GM13977 (cell line): ENCODE data around the gene C1orf115.

Source experiments
- DNase-seq: peaks from one replicate; pipeline ENCODE4 v3.0.0; 2012; ENCODE audit warnings: low spot score
- in situ Hi-C: fragments of 300-500 bp; cut with MboI; formaldehyde crosslinking; loops from one replicate; pipeline ENCODE4 v1.12.0; 2022; ENCODE audit warnings: low sequenced_read_pairs, low pct_unique_long_range_greater_than_20kb, mixed read lengths, inconsistent platforms; ENCODE audit not compliant: unreplicated experiment
- TF ChIP-seq, protein P1 (sequence below): IDR thresholded peaks from 2 replicates; pipeline ENCODE4 v1.5.1; 2012; ENCODE audit warnings: mild to moderate bottlenecking, control low read depth; ENCODE audit not compliant: insufficient read depth; ENCODE audit errors: extremely low read depth, missing control alignments

Gene C1orf115

DNA sequence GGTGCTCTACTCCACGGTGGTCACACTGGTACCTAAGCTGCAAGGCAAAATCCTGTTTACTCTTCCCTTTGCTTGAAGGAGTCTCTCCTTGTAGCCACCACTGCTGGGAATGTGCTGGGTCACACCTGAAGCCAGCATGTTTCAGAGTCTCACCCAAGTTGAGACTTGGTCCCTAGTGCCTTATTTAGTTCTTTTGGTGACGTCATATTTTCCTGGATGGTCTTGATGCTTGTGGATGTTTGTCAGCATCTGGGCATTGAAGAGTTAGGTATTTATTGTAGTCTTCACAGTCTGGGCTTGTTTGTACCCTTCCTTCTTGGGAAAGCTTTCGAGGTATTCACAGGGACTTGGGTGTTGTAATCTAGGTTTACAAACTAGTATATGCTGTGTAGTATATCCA lies 52.4 kb downstream of the C1orf115 start:
- DNase-seq = no peak
- in situ Hi-C loops = loop anchor here (25.0 kb wide), 1 partner anchor 455 kb away; no protein-coding TSS in a partner anchor
- TF ChIP-seq, protein P1, sequence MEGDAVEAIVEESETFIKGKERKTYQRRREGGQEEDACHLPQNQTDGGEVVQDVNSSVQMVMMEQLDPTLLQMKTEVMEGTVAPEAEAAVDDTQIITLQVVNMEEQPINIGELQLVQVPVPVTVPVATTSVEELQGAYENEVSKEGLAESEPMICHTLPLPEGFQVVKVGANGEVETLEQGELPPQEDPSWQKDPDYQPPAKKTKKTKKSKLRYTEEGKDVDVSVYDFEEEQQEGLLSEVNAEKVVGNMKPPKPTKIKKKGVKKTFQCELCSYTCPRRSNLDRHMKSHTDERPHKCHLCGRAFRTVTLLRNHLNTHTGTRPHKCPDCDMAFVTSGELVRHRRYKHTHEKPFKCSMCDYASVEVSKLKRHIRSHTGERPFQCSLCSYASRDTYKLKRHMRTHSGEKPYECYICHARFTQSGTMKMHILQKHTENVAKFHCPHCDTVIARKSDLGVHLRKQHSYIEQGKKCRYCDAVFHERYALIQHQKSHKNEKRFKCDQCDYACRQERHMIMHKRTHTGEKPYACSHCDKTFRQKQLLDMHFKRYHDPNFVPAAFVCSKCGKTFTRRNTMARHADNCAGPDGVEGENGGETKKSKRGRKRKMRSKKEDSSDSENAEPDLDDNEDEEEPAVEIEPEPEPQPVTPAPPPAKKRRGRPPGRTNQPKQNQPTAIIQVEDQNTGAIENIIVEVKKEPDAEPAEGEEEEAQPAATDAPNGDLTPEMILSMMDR = no peak

DNA sequence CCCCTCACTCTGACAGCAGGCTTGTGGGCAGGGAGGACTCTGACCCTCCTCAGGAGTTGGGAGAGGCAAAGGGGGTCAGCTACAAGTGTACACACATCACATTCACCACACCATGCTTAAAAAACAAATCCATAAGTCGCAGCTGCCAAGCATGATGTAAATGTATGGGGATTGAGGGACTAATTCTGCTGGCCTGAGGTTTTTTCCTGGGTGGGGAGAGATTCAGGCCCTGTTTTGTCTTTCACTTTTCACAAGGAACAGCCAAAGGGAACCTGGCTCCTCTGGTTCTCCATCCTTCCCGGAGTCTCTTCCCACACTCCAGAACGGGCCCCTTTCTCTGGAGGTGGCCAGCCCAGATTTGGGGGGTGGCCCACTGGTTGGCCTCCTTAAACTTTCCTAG lies 56.7 kb downstream of the C1orf115 start:
- in situ Hi-C loops = loop anchor here (25.0 kb wide), 1 partner anchor 460 kb away; no protein-coding TSS in a partner anchor
- DNase-seq = no peak
- TF ChIP-seq, protein P1 = no peak

DNA sequence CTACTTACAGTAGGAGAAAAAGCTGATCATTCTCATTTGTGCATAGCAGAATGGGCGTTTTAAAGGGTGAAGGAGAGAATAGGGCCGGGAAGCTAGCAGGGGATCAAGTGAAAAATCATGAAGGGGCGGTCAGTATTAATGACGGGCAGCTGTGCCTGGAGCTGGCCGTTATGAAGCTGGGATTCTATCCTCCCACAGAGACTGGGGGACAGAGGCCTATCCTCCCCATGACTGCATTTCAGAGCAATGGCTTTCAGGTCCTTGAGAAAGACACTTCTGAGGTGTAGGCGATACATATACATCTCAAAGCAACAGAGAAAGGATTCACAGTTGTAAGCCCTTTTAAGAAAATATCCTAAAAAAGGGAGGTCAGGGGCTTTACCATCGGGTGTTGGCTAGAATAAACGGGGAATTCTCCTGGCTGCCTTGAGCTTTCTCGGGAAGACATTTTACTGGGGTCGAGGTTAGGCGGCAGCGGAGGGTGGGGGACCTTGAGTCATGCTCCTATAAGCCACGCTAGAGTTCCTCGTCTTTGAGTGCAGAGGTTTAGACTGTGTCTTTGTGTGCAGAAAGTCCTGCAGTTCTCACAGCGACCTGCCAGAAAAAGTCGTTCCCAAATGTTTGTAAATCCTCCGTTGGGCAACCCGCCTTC lies 57.4 kb downstream of the C1orf115 start:
- in situ Hi-C loops = loop anchor here (25.0 kb wide), 1 partner anchor 460 kb away; no protein-coding TSS in a partner anchor
- TF ChIP-seq, protein P1 = no peak
- DNase-seq = no peak

DNA sequence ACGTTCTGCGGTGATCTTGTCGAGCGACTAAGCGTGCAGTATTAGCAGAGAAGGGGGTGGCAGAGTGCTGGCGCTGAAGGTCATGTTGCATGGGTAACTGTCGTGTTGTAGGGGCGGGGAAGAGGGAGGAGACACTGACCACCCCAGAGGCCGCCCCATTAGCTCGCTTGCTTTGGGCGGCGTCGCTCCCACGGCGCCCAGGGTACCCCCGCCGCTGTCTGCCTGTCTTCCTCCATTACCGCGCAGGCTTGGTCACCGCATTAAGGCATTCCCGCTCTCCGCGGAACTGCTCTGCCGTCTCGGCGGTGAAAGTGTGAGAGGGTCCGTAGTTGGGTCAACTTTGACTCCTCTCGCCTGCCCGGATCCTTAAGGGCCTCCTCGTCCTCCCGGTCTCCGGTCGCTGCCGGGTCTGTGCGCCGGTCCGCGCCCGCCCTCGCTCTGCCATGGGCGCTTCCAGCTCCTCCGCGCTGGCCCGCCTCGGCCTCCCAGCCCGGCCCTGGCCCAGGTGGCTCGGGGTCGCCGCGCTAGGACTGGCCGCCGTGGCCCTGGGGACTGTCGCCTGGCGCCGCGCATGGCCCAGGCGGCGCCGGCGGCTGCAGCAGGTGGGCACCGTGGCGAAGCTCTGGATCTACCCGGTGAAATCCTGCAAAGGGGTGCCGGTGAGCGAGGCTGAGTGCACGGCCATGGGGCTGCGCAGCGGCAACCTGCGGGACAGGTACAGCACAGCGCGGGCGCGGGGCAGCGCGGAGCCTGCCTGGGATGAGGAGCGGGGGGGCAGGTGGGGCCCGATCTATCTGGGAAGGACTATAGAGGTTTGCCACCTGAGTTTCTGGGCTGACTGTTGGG lies 58.1 kb downstream of the C1orf115 start, which contains the start of gene MTARC2:
TSS of gene MTARC2 (plus strand) at position 234 of the 846 bp plus-strand sequence. CDS start at position 444, 210 bp downstream.
- TF ChIP-seq, protein P1 = no peak
- in situ Hi-C loops = loop anchor here (25.0 kb wide), 1 partner anchor 461 kb away; no protein-coding TSS in a partner anchor
- DNase-seq = peak; percentile 72
